ENCODE measurements around the gene CELF6. TPM values are rescaled to one million over a fixed set of nuclear protein-coding genes. Genes with fewer than 3 reads are reported as not detected.

CELF6 gene
- total RNA-seq, 4 donors from 2014 or later: 2.3 to 9.8 (median 6.8) TPM

DNA sequence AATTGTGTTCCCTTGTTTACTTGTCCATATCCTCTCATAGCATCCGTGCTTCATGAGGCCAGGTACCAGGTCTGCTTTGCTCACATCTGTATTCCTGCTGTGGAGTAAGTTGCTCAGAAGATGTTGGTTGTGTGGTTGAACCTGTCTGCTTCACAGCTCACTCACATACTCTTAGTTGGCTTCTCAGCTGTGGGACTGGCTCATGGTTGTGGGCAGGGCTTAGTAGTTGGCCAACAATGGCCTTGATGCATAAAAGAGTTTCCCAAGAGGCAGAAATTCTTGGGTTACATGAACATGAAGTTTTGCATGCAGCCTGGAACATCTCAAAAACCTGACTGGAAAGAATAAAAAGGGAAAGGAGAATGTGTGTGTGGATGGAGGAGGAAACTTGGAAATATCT, 17.0 kb downstream of the CELF6 start:
- TF ChIP-seq, protein P1, sequence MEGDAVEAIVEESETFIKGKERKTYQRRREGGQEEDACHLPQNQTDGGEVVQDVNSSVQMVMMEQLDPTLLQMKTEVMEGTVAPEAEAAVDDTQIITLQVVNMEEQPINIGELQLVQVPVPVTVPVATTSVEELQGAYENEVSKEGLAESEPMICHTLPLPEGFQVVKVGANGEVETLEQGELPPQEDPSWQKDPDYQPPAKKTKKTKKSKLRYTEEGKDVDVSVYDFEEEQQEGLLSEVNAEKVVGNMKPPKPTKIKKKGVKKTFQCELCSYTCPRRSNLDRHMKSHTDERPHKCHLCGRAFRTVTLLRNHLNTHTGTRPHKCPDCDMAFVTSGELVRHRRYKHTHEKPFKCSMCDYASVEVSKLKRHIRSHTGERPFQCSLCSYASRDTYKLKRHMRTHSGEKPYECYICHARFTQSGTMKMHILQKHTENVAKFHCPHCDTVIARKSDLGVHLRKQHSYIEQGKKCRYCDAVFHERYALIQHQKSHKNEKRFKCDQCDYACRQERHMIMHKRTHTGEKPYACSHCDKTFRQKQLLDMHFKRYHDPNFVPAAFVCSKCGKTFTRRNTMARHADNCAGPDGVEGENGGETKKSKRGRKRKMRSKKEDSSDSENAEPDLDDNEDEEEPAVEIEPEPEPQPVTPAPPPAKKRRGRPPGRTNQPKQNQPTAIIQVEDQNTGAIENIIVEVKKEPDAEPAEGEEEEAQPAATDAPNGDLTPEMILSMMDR (IDR thresholded peaks at IDR 0.05): no peak

DNA sequence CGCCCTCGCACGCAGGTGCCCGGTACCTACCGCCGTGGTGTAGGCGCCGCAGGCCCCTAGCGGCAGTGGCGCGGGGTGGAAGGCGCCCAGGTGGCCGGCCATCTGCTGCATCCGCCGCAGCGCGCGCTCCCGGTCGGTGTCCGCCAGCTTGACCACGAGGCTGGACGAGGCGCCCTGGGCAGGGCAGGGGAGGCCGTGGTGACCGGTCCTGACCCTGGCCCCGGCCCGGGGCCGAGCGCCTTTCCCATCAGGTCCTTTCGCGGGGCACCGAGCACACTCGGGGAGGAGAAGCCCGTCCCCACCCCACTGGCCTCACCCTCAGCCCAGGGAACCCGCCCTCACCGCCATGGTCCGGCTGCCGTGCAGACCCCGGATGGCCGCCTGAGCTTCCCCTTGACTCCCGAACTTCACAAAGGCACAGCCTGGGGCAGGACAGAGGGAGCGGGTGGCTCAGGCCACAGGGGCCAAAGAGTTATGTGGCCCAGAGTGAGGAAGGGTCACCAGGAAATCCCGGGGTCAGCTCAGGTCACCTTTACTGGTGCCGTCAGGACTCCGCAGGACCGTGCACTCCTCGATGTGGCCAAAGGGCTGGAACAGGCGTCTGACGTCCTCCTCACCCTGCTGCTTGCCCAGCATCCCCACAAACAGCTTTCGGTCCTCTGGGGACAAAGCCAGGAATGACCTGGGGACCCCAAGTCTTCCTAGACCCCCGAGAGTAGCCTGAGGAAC, 30.2 kb downstream of the CELF6 start:
- intact Hi-C loops (cut with DNase I): no loop called here
- no peaks in the 10 kb centered on the region for H3K27me3 ChIP-seq
- H3K4me3 ChIP-seq (replicated peaks in 1 of 3): no peak overlapping the region
- DNase-seq: no peak
- TF ChIP-seq POLR2A (IDR thresholded peaks at IDR 0.05): no peak
- TF ChIP-seq, protein P1 (IDR thresholded peaks at IDR 0.05): no peak
- no peaks in the 10 kb centered on the region for H3K9me3 ChIP-seq
- no peak overlapping the region for H3K27ac ChIP-seq
- no peaks in the 10 kb centered on the region for H3K36me3 ChIP-seq
- WGBS, 2 donors: 85 to 92% methylated on average over 10 to 17 of the region's 52 CpGs
- H3K4me1 ChIP-seq: no peaks in the 10 kb centered on the region

More for the DNA sequence above, 17.0 kb downstream of the CELF6 start:
- H3K9me3 ChIP-seq: no peaks in the 10 kb centered on the region
- H3K36me3 ChIP-seq: no peaks in the 10 kb centered on the region
- no peaks in the 10 kb centered on the region for H3K27me3 ChIP-seq
- intact Hi-C loops (cut with DNase I): no loop called here
- H3K27ac ChIP-seq: no peak overlapping the region
- H3K4me1 ChIP-seq: no peaks in the 10 kb centered on the region
- DNase-seq: no peak
- WGBS, 2 donors: 52 to 59% methylated on average over 1 of the region's 1 CpG
- no peak overlapping the region for H3K4me3 ChIP-seq (replicated peaks in 1 of 3)

DNA sequence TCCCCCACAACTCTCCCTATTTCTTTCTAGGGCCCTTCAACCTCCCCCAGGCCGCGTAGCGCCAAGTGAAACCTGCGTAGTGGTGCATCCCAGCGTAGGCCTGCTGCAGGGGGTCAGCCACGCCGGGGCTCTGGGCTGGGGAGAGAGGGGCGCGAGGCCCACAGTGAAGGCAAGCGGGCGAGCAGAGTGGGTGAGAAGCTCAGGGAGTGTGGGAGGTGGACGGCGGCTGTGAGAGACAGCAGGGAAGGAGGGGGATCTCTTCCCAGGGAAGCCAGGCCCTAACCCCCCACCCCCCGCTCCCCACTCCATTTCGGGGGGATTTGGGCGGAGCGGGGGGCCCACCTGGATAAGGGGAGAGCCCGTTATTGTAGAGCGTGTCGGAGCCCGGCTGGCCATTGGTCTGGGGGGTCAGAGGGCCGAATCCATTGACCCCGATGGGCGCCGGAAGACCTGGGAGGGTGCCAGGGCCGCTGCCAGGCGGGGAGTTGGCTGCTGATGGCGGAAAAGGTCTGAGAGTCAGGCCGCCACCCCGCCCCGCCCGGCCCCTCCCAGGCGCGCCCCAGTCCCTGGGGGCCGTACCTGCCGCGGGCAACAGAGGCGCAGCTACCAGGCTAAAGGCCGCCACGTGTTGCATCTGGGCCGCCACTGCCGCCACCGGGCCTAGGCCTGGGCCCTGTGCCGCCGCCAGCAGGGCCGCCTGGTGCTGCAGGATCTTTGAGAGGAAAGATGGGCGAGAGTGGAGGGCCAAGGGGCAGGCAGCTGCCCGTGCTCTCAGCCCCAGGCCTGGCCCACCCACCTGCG, 31.0 kb downstream of the CELF6 start:
- intact Hi-C loops (cut with DNase I): no loop called here
- TF ChIP-seq POLR2A (IDR thresholded peaks at IDR 0.05): no peak
- TF ChIP-seq, protein P1 (IDR thresholded peaks at IDR 0.05): no peak
- Histone ChIP-seq H3K36me3 (no peaks in the 10 kb centered on the region), H3K27ac (no peak overlapping the region), H3K4me3 (replicated peaks in 1 of 3) (no peak overlapping the region), H3K9me3 (no peaks in the 10 kb centered on the region), H3K4me1 (no peaks in the 10 kb centered on the region), H3K27me3 (no peaks in the 10 kb centered on the region)
- DNase-seq: no peak
- 90 to 96% methylated on average over 28 to 35 of the region's 49 CpGs for WGBS, 2 donors

DNA sequence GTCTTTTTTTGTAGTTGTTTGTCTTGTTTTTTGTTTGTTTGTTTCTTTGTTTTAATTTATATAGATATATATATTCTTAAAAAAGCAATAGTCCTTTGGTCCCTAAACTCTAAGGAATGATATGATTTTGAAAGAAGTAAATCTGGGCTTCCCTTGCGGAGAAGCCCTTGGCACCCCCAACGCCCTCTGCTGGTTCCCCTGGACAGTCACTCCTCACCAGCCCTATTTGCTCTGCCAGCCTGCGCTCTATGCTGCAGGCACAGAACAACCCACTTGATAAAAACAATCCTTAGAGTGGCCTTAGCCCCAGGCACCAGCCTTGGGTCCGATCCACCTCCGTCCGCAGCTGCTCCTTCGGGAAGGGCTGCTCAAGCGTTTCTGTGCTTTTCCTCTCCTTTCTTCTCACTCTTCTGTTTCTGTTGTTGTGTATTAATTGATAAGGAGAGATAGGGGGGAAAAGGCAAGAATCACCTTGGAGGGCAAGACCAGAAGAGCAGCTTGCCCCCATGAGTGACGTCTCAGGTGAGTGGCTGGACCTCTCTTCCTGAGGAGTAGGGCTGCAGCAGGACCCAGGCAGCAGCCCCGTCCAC, 33.9 kb downstream of the CELF6 start:
- Histone ChIP-seq H3K9me3 (no peaks in the 10 kb centered on the region), H3K27ac (no peak overlapping the region), H3K4me3 (replicated peaks in 1 of 3) (no peak overlapping the region), H3K27me3 (no peaks in the 10 kb centered on the region), H3K36me3 (no peaks in the 10 kb centered on the region), H3K4me1 (no peaks in the 10 kb centered on the region)
- DNase-seq: peak; percentile 21 to 23
- intact Hi-C loops (cut with DNase I): no loop called here
- TF ChIP-seq, protein P1 (IDR thresholded peaks at IDR 0.05): peak in 3 of 6 experiments; percentile 20 to 38 (median 22)
- TF ChIP-seq POLR2A (IDR thresholded peaks at IDR 0.05): no peak
- 67 to 73% methylated on average over 10 of the region's 10 CpGs for WGBS, 2 donors
